K562 (cell line): ENCODE measurements around the gene SLC7A5. TPM values are rescaled to one million over a fixed set of nuclear protein-coding genes. Genes with fewer than 3 reads are reported as not detected.

Source experiments
- BRF2 ChIP-seq: IDR thresholded peaks from 3 replicates; pipeline ENCODE4 v1.6.1; 2011; ENCODE audit warnings: borderline replicate concordance, mild to moderate bottlenecking; ENCODE audit not compliant: insufficient read length, insufficient read depth
- CSDE1 ChIP-seq, 2 experiments: fragments of 450-650 bp; IDR thresholded peaks; 2 replicates each; pipeline ENCODE4 v1.6.1; 2016; ENCODE audit warnings: mild to moderate bottlenecking in 1 of 2
- DACH1 ChIP-seq: fragments of 450-650 bp; IDR thresholded peaks from 2 replicates; pipeline ENCODE4 v1.6.1; 2018; ENCODE audit not compliant: partially characterized antibody
- ELF4 ChIP-seq: fragments of 450-650 bp; formaldehyde crosslinking; IDR thresholded peaks from 2 replicates; pipeline ENCODE4 v1.4.0; 2022; ENCODE audit warnings: missing genetic modification characterization
- ETV5 ChIP-seq: sonication (generic); formaldehyde crosslinking; IDR thresholded peaks from 2 replicates; pipeline ENCODE4 v1.4.0; 2020; ENCODE audit warnings: low read depth, mild to moderate bottlenecking, missing genetic modification reagents
- ID3 ChIP-seq, 2 experiments: fragments of 250-450 bp in 1 of 2; fragments of 450-650 bp in 1 of 2; sonication (Bioruptor Pico) in 1 of 2; IDR thresholded peaks; 2 replicates each; pipeline versions ENCODE4 v1.6.1 to v1.8.0; 2016 to 2021; ENCODE audit warnings: mild to moderate bottlenecking in 2 of 2, moderate library complexity in 2 of 2, missing compliant biosample characterization in 1 of 2, missing genetic modification characterization in 1 of 2
- L3MBTL2 ChIP-seq: fragments of 450-650 bp; IDR thresholded peaks from 2 replicates; pipeline ENCODE4 v1.6.1; 2016; ENCODE audit warnings: mild to moderate bottlenecking, moderate library complexity
- MED1 ChIP-seq: sonication (generic); formaldehyde crosslinking; IDR thresholded peaks from 2 replicates; pipeline ENCODE4 v1.8.1; 2023; ENCODE audit warnings: missing genetic modification reagents, borderline replicate concordance
- MYC ChIP-seq, 2 experiments: fragments of 250-450 bp in 1 of 2; sonication (Bioruptor Pico) in 1 of 2; IDR thresholded peaks; 2 replicates each; pipeline versions ENCODE4 v1.5.1 to v1.6.1; 2012 to 2021; ENCODE audit warnings: low read depth in 2 of 2, borderline replicate concordance in 1 of 2, improper control_type of control experiment in 1 of 2, low read length in 1 of 2, mild to moderate bottlenecking in 1 of 2, moderate library complexity in 1 of 2
- RB1 ChIP-seq: fragments of 450-650 bp; IDR thresholded peaks from 2 replicates; pipeline ENCODE4 v1.6.1; 2017; ENCODE audit warnings: low read depth, mild to moderate bottlenecking
- SLC30A9 ChIP-seq: fragments of 250-450 bp; sonication (Bioruptor Pico); IDR thresholded peaks from 2 replicates; pipeline ENCODE4 v1.8.0; 2022; ENCODE audit warnings: mild to moderate bottlenecking, moderate library complexity
- SMARCA5 ChIP-seq: fragments of 450-650 bp; IDR thresholded peaks from 2 replicates; pipeline ENCODE4 v1.6.1; 2016
- THRA ChIP-seq: fragments of 450-650 bp; IDR thresholded peaks from 2 replicates; pipeline ENCODE4 v1.6.1; 2017; ENCODE audit warnings: mild to moderate bottlenecking, moderate library complexity
- WHSC1 ChIP-seq: IDR thresholded peaks from one replicate; pipeline ENCODE4 v1.6.1; 2012; ENCODE audit warnings: low read length, control low read depth, inconsistent platforms
- ZNF277 ChIP-seq: fragments of 250-450 bp; sonication (Bioruptor Pico); IDR thresholded peaks from 2 replicates; pipeline ENCODE4 v1.8.0; 2022; ENCODE audit warnings: inconsistent platforms, mild to moderate bottlenecking, moderate library complexity, borderline replicate concordance
- ZNF282 ChIP-seq: sonication (generic); formaldehyde crosslinking; IDR thresholded peaks from 2 replicates; pipeline ENCODE4 v1.8.1; 2023; ENCODE audit warnings: missing genetic modification reagents
- ZNF609 ChIP-seq: sonication (generic); formaldehyde crosslinking; IDR thresholded peaks from 2 replicates; pipeline ENCODE4 v1.8.1; 2023; ENCODE audit warnings: missing genetic modification reagents, mild to moderate bottlenecking, borderline replicate concordance
- polyA plus RNA-seq, 8 experiments: library from polyadenylated mRNA; depleted of rRNA in 4 of 8; stranded (reverse) in 5 of 8; unstranded in 3 of 8; fragments of >200 nt; fragmentation: Nextera tagmentation in 2 of 8; fragmentation: Illumina TruSeq in 1 of 8; extraction: Ambion mirVana in 2 of 8; extraction: Trizol in 1 of 8; gene quantifications; 2 replicates each; pipeline versions ENCODE4 v1.2.1 to v1.2.3, GENCODE V29; 2011 to 2014; ENCODE audit warnings: inconsistent platforms in 1 of 8, missing spikeins in 1 of 8
- total RNA-seq, 7 experiments: library from RNA; depleted of rRNA in 6 of 7; stranded (reverse); fragments of >200 nt in 6 of 7; fragmentation: Illumina TruSeq in 2 of 7; extraction: Trizol in 2 of 7; gene quantifications; 2 replicates each; pipeline versions ENCODE4 v1.2.1 to v1.2.3, GENCODE V29; 2011 to 2021; ENCODE audit warnings: low replicate concordance in 1 of 7

Gene SLC7A5
- total and polyA plus RNA-seq, 9 of the 15 experiments (the other 6 are each of a cell fraction or from before 2014, with no cell fraction given), result 1.9 to 220 (median 18.6) TPM

GRCh38 chr16:87806641-87807546 is 62.4 kb downstream of the SLC7A5 start (continued):
- TF ChIP-seq ZNF277 (CRISPR knock-in tag), result no peak
- TF ChIP-seq ETV5 (CRISPR knock-in tag), result peak; percentile 84
- no peak for TF ChIP-seq ID3 (CRISPR knock-in tag; IDR thresholded peaks at IDR 0.05)
- TF ChIP-seq ID3 (tag; IDR thresholded peaks at IDR 0.05), result peak; percentile 37; the same call in 1 of the 2 replicates
- TF ChIP-seq SMARCA5, result no peak
- TF ChIP-seq L3MBTL2, result peak; percentile 78
- no peak for TF ChIP-seq ZNF282
- TF ChIP-seq CSDE1 (IDR thresholded peaks at IDR 0.05), result no peak
- peak; percentile 96 for TF ChIP-seq MYC (IDR thresholded peaks at IDR 0.05; ENCODE audit: low read depth, low read length)
- peak; percentile 49; the same call in 1 of the 2 replicates for TF ChIP-seq MYC (CRISPR knock-in tag; IDR thresholded peaks at IDR 0.05; ENCODE audit: borderline replicate concordance, low read depth)
- no peak for TF ChIP-seq BRF2
- no peak for TF ChIP-seq MED1 (CRISPR knock-in tag)
- TF ChIP-seq RB1, result no peak
- no peak for TF ChIP-seq ZNF609 (CRISPR knock-in tag)
- no peak for TF ChIP-seq THRA
- 0 out of 2 replicates have a peak, but pooled peaks have one; percentile 23 for TF ChIP-seq ELF4
- TF ChIP-seq SLC30A9, result no peak
- TF ChIP-seq DACH1, result no peak
- TF ChIP-seq WHSC1, result no peak
